Parathyroid adenoma (tissue), 2 donors: Measurements from ENCODE around the gene SCN1B.

Source experiments
- H2AFZ ChIP-seq: fragments of 300-600 bp; sonication (generic); one replicate; pipeline ENCODE4 v1.7.0; 2017; ENCODE audit warnings: antibody characterized with exemption, mild to moderate bottlenecking
- H3K27ac ChIP-seq: fragments of 300-600 bp; sonication (generic); one replicate; pipeline ENCODE4 v1.7.0; 2017
- H3K27me3 ChIP-seq: fragments of 300-600 bp; sonication (generic); one replicate; pipeline ENCODE4 v1.7.0; 2017; ENCODE audit warnings: low read length; ENCODE audit not compliant: control insufficient read depth, insufficient read depth
- H3K36me3 ChIP-seq: fragments of 300-600 bp; sonication (generic); one replicate; pipeline ENCODE4 v1.7.0; 2017; ENCODE audit warnings: low read length; ENCODE audit not compliant: control insufficient read depth, insufficient read depth
- H3K4me1 ChIP-seq: fragments of 300-600 bp; sonication (generic); one replicate; pipeline ENCODE4 v1.7.0; 2017; ENCODE audit warnings: control low read depth
- H3K4me2 ChIP-seq: fragments of 300-600 bp; sonication (generic); one replicate; pipeline ENCODE4 v1.7.0; 2017; ENCODE audit warnings: low read length
- H3K4me3 ChIP-seq: fragments of 300-600 bp; sonication (generic); one replicate; pipeline ENCODE4 v1.7.0; 2017; ENCODE audit warnings: low read depth, low read length
- H3K79me2 ChIP-seq: fragments of 300-600 bp; sonication (generic); one replicate; pipeline ENCODE4 v1.7.0; 2017; ENCODE audit warnings: control low read depth
- H3K9ac ChIP-seq: fragments of 300-600 bp; sonication (generic); one replicate; pipeline ENCODE4 v1.7.0; 2017; ENCODE audit warnings: mild to moderate bottlenecking
- H3K9me3 ChIP-seq: fragments of 300-600 bp; sonication (generic); one replicate; pipeline ENCODE4 v1.7.0; 2017; ENCODE audit warnings: low read length; ENCODE audit not compliant: control insufficient read depth
- CTCF ChIP-seq: fragments of 300-600 bp; sonication (generic); IDR thresholded peaks from one replicate; pipeline ENCODE4 v1.7.0; 2017; ENCODE audit warnings: antibody characterized with exemption, mild to moderate bottlenecking
- donor health status: primary hyperparathyroidism.

SCN1B gene

DNA sequence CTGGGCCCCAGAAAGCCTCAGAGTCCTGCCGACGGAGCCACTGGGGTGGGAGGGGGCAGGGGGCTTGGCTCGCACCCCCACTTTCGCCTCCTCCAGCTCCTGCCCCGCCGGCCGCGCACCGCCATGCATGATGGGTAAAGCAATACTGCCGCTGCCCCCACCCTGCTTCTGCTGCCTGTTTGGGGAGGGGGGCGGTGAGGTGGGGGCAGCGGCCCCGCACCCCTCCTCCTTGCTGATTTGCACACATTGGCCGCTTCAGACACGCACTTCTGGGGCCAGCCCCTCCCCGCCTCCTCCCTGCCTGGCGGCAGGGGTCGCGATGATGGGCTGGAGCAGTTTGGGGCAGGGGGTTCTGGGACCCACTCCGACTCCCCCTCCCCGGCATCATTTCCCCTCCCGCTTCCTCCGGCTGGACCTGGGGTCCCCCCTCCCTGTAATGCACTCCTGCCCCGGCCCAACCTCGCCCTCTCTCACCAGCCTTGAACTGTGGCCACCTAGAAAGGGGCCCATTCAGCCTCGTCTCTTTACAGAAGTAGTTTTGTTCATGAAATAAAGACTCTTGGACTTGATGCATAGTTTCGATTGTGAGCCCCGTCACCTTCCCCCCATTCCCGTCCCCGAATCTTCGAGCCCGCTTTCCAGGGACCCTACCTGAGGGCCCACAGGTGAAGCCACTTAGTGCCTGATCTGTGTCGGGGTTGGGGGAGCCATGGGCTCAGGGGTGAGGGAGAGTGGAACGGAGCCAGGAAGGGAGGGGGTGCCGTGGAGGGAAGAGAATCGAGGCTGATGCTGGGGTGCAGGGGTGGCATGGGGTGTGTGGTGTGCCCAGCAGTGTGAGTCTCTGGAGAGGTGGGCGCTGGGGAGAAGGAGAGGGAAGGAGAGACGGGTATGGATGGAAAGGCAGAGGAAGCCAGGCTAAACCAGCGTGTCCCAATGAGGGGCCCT lies 9.9 kb downstream of the SCN1B start:
- Histone ChIP-seq H3K36me3 (no peaks in the 10 kb centered on the region), H3K9me3 (no peaks in the 10 kb centered on the region), H3K9ac (no peak overlapping the region), H3K4me2 (peak overlapping the region; percentile 87), H3K4me3 (peak overlapping the region; percentile 49), H2AFZ (peak overlapping the region; percentile 71), H3K79me2 (peaks cover 5% of the 10 kb centered on the region), H3K4me1 (peaks cover 26% of the 10 kb centered on the region), H3K27ac (peak overlapping the region; percentile 99), H3K27me3 (no peaks in the 10 kb centered on the region)
- no peak for TF ChIP-seq CTCF

DNA sequence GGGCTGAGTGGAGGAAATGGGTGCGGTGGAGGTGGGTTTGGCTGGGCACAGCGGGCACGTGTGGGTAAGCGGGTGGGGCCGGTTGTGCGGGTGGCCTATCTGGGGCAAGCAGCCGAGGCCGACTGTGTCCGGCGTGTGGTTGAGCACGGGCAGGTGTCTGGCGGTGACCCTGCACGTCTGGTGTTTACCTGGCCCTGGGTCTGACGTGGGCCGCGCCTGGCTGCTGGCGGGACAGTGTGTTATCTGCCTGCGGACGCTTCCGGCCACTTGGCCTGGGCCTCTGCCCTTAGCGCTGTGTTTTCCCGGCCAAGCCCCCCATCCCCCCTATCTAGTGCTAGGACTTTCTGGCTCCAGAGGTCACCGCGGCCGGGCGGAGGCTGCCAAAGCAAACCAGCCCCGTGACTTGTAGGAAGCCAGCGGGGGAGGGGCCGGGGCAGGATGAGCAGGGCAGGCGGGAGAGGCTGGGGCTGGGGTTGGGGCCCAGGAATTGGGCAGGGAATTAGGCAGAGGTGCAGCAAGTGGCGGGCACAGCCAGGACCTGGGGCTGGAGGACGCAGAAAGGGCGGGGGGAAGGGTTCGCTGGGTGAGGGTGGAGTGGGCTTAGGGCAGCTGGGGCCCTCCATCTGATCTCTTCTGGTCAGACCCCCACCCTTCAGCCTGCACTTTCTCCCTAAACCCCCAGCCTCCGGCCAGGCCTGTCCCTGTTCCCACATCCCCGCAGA lies 10.7 kb downstream of the SCN1B start:
- Histone ChIP-seq H3K27ac (peak overlapping the region; percentile 99), H3K9ac (no peak overlapping the region), H3K27me3 (no peaks in the 10 kb centered on the region), H3K79me2 (peaks cover 5% of the 10 kb centered on the region), H3K4me1 (peaks cover 26% of the 10 kb centered on the region), H2AFZ (peak overlapping the region; percentile 71), H3K9me3 (no peaks in the 10 kb centered on the region), H3K4me3 (peak overlapping the region; percentile 49), H3K36me3 (no peaks in the 10 kb centered on the region), H3K4me2 (peak overlapping the region; percentile 87)
- no peak for TF ChIP-seq CTCF

GRCh38 chr19:35041548-35042055 lies 11.3 kb downstream of the SCN1B start, which contains the start of gene HPN:
Gene HPN (plus strand): TSS chr19:35041721. CDS start chr19:35042507, 786 bp downstream.
- Histone ChIP-seq H3K4me3 (peak within 1 kb of the TSS; percentile 66), H3K4me2 (peak within 1 kb of the TSS; percentile 87), H3K9ac (peak within 1 kb of the TSS; percentile 90), H2AFZ (peak within 1 kb of the TSS; percentile 71), H3K4me1 (peaks cover 26% of the 10 kb centered on the region), H3K36me3 (no peaks in the 10 kb centered on the region), H3K27ac (peak within 1 kb of the TSS; percentile 99), H3K27me3 (no peaks in the 10 kb centered on the region), H3K79me2 (peaks cover 5% of the 10 kb centered on the region), H3K9me3 (no peaks in the 10 kb centered on the region)
- no peak for TF ChIP-seq CTCF

GRCh38 chr19:35042056-35042730 lies 11.9 kb downstream of the SCN1B start:
- Histone ChIP-seq H3K27ac (peak overlapping the region; percentile 99), H2AFZ (peak overlapping the region; percentile 71), H3K4me3 (peak overlapping the region; percentile 66), H3K79me2 (peaks cover 5% of the 10 kb centered on the region), H3K27me3 (no peaks in the 10 kb centered on the region), H3K9me3 (no peaks in the 10 kb centered on the region), H3K9ac (peak overlapping the region; percentile 90), H3K36me3 (no peaks in the 10 kb centered on the region), H3K4me1 (peaks cover 26% of the 10 kb centered on the region), H3K4me2 (peak overlapping the region; percentile 87)
- no peak for TF ChIP-seq CTCF
